ENCODE measurements around the gene ATF3. TPM values are rescaled to one million over a fixed set of nuclear protein-coding genes. Genes with fewer than 3 reads are reported as not detected.

The ATF3 gene
- total and polyA plus RNA-seq, 4 donors = 1.1 to 8.8 (median 5.5) TPM

- 91% methylated on average over 4 of the region's 4 CpGs for WGBS
- Histone ChIP-seq H3K9ac (ENCODE audit: low read depth in 1 of 2, low read length in 2 of 2) (no peak overlapping the region), H3K27ac (ENCODE audit: low read depth in 1 of 2, low read length in 2 of 2) (no peak overlapping the region), H3K27me3 (ENCODE audit: control insufficient read depth in 4 of 4, insufficient read depth in 4 of 4, low read length in 3 of 4) (no peaks in the 10 kb centered on the region), H3K4me1 (ENCODE audit: control insufficient read depth in 4 of 4, insufficient read depth in 4 of 4, low read length in 3 of 4) (no peaks in the 10 kb centered on the region), H3K36me3 (ENCODE audit: control insufficient read depth in 4 of 4, insufficient read depth in 3 of 4, low read depth in 1 of 4, low read length in 3 of 4) (no peaks in the 10 kb centered on the region), H3K4me3 (ENCODE audit: low read depth in 1 of 3, low read length in 3 of 3) (no peak overlapping the region), H3K9me3 (ENCODE audit: control insufficient read depth in 4 of 4, low read length in 3 of 4) (no peaks in the 10 kb centered on the region)
- TF ChIP-seq GABPA (IDR thresholded peaks at IDR 0.05 in 1 of 2, conservative IDR thresholded peaks at IDR 0.05 in 1 of 2) (no peak), ZBTB33 (IDR thresholded peaks at IDR 0.05) (no peak), YY1 (IDR thresholded peaks at IDR 0.05) (no peak), CTCF (IDR thresholded peaks at IDR 0.05; ENCODE audit: low read depth, low read length, missing input control) (no peak), TAF1 (conservative IDR thresholded peaks at IDR 0.05) (no peak), EGR1 (IDR thresholded peaks at IDR 0.05; ENCODE audit: low read depth in 2 of 2) (no peak), JUND (IDR thresholded peaks at IDR 0.05) (no peak), ATF3 (IDR thresholded peaks at IDR 0.05) (no peak), FOXA1 (IDR thresholded peaks at IDR 0.05) (no peak), RXRA (IDR thresholded peaks at IDR 0.05) (no peak), HNF4A (conservative IDR thresholded peaks at IDR 0.05) (no peak), HNF4G (IDR thresholded peaks at IDR 0.05) (no peak)
- no peak for DNase-seq (ENCODE audit: low spot score)
Measured at GRCh38 chr1:212565079-212565478, 43.5 kb upstream of the ATF3 start.

- Histone ChIP-seq H3K4me3 (ENCODE audit: low read depth in 1 of 3, low read length in 3 of 3) (no peak overlapping the region), H3K9ac (ENCODE audit: low read depth in 1 of 2, low read length in 2 of 2) (no peak overlapping the region), H3K36me3 (ENCODE audit: control insufficient read depth in 4 of 4, insufficient read depth in 3 of 4, low read depth in 1 of 4, low read length in 3 of 4) (no peaks in the 10 kb centered on the region), H3K9me3 (ENCODE audit: control insufficient read depth in 4 of 4, low read length in 3 of 4) (no peaks in the 10 kb centered on the region), H3K27ac (ENCODE audit: low read depth in 1 of 2, low read length in 2 of 2) (no peak overlapping the region), H3K27me3 (ENCODE audit: control insufficient read depth in 4 of 4, insufficient read depth in 4 of 4, low read length in 3 of 4) (no peaks in the 10 kb centered on the region), H3K4me1 (ENCODE audit: control insufficient read depth in 4 of 4, insufficient read depth in 4 of 4, low read length in 3 of 4) (no peaks in the 10 kb centered on the region)
- no peak for DNase-seq (ENCODE audit: low spot score)
- 88% methylated on average over 6 of the region's 6 CpGs for WGBS
- TF ChIP-seq TAF1 (conservative IDR thresholded peaks at IDR 0.05) = no peak
- TF ChIP-seq SP1 (IDR thresholded peaks at IDR 0.05) = no peak
- TF ChIP-seq ATF3 (IDR thresholded peaks at IDR 0.05) = no peak
Measured at GRCh38 chr1:212565571-212566305, 42.8 kb upstream of the ATF3 start.
